MCF 10A (cell line): ENCODE data around the gene CACNG7. TPM values are rescaled to one million over a fixed set of nuclear protein-coding genes. Genes with fewer than 3 reads are reported as not detected.
A peak's percentile ranks its signal among the peaks of the same experiment; 100 is the strongest.

Experiments
- BruUV-seq: library from RNA; stranded (reverse); fragments of 400-500 nt; replicated peaks from 2 replicates; lab custom pipeline; 2021; lab: Mats Ljungman, UMichigan
- CTCF ChIA-PET: fragments of 300-600 bp; sonication (Branson Sonifier 250); formaldehyde crosslinking; extraction: SDS; loops from one replicate; lab custom pipeline; 2021; ENCODE audit warnings: antibody characterized with exemption, inconsistent platforms; lab: Yijun Ruan, JAX
- POLR2A ChIA-PET: fragments of 300-600, 350-650 bp; sonication (Branson Sonifier 250); formaldehyde crosslinking; extraction: SDS; loops from one replicate; lab custom pipeline; 2020; ENCODE audit warnings: antibody characterized with exemption, inconsistent platforms; lab: Yijun Ruan, JAX
- DNase-seq: peaks from one replicate; pipeline ENCODE4 v3.0.0-alpha.2; 2018; ENCODE audit not compliant: unreplicated experiment
- H3K27ac Mint-ChIP-seq: one replicate; pipeline ENCODE4 v1.8.0; 2022; ENCODE audit warnings: mild to moderate bottlenecking, low read depth, mixed read lengths; ENCODE audit not compliant: unreplicated experiment
- H3K27me3 Mint-ChIP-seq: one replicate; pipeline ENCODE4 v1.8.0; 2022; ENCODE audit warnings: mixed read lengths; ENCODE audit not compliant: insufficient read depth, unreplicated experiment
- H3K36me3 Mint-ChIP-seq: one replicate; pipeline ENCODE4 v1.8.0; 2022; ENCODE audit warnings: mild to moderate bottlenecking, moderate library complexity, mixed read lengths; ENCODE audit not compliant: insufficient read depth, unreplicated experiment
- H3K4me1 Mint-ChIP-seq: one replicate; pipeline ENCODE4 v1.8.0; 2022; ENCODE audit warnings: mixed read lengths; ENCODE audit not compliant: insufficient read depth, unreplicated experiment
- H3K4me3 Mint-ChIP-seq: one replicate; pipeline ENCODE4 v1.8.0; 2022; ENCODE audit warnings: mild to moderate bottlenecking, moderate library complexity, mixed read lengths; ENCODE audit not compliant: unreplicated experiment
- H3K9me3 Mint-ChIP-seq: one replicate; pipeline ENCODE4 v1.8.0; 2022; ENCODE audit warnings: mixed read lengths; ENCODE audit not compliant: unreplicated experiment
- CTCF ChIP-seq: fragments of 200-600 bp; IDR thresholded peaks from one replicate; pipeline ENCODE4 v1.8.0; 2022; ENCODE audit warnings: antibody characterized with exemption, mild to moderate bottlenecking; ENCODE audit not compliant: unreplicated experiment
- intact Hi-C: fragments of 100-400 bp; cut with micrococcal nuclease; formaldehyde crosslinking; loops from 2 replicates; pipeline ENCODE4 v1.14.1; 2022
- total RNA-seq: library from RNA; stranded (reverse); gene quantifications from 2 replicates; pipeline ENCODE4 v1.2.3, GENCODE V29; 2022

Gene CACNG7
- total RNA-seq, 1 experiment from 2014 or later, result not detected

- H3K4me3 Mint-ChIP-seq, result no peak overlapping the region
- intact Hi-C loops, result no loop called here
- no peak overlapping the region for H3K27ac Mint-ChIP-seq
- ChIA-PET POLR2A (no interaction called here), CTCF (interaction anchor here (0.6 to 2.1 kb wide), 2 partner anchors 59 to 123 kb away, joined by 4 to 7 read pairs; no protein-coding TSS in a partner anchor)
- TF ChIP-seq CTCF, result no peak
- BruUV-seq, result no TSS peak
- peaks cover 28% of the 10 kb centered on the region for H3K27me3 Mint-ChIP-seq
- peaks cover 6% of the 10 kb centered on the region for H3K36me3 Mint-ChIP-seq
- DNase-seq, result no peak
- H3K9me3 Mint-ChIP-seq, result no peaks in the 10 kb centered on the region
- no peaks in the 10 kb centered on the region for H3K4me1 Mint-ChIP-seq
These were observed 8.8 kb upstream of the CACNG7 start for GRCh38 chr19:53900191-53900860.

- Mint-ChIP-seq H3K27me3 (peaks cover 46% of the 10 kb centered on the region), H3K4me3 (no peak overlapping the region), H3K36me3 (no peaks in the 10 kb centered on the region), H3K27ac (no peak overlapping the region), H3K9me3 (no peaks in the 10 kb centered on the region), H3K4me1 (no peaks in the 10 kb centered on the region)
- DNase-seq, result peak; percentile 69
- intact Hi-C loops, result no loop called here
- no TSS peak for BruUV-seq
- CTCF ChIA-PET, result interaction anchor here (0.7 to 1.2 kb wide), 3 partner anchors 118 to 190 kb away, joined by 4 to 5 read pairs (median 4); no protein-coding TSS in a partner anchor
- POLR2A ChIA-PET, result no interaction called here
- TF ChIP-seq CTCF, result no peak
These were observed 5.9 kb upstream of the CACNG7 start for GRCh38 chr19:53903055-53903680.

- BruUV-seq, result no TSS peak
- Mint-ChIP-seq H3K36me3 (no peaks in the 10 kb centered on the region), H3K9me3 (no peaks in the 10 kb centered on the region), H3K4me1 (peaks cover 7% of the 10 kb centered on the region), H3K27ac (no peak overlapping the region), H3K27me3 (peaks cover 63% of the 10 kb centered on the region), H3K4me3 (no peak overlapping the region)
- ChIA-PET CTCF (interaction anchor here (0.7 to 1.1 kb wide), 5 partner anchors 110 to 1091 kb away, joined by 3 to 5 read pairs (median 3); no protein-coding TSS in a partner anchor), POLR2A (no interaction called here)
- intact Hi-C loops, result loop anchor here (5.0 kb wide), 1 partner anchor 63 kb away; no protein-coding TSS in a partner anchor
- no peak for TF ChIP-seq CTCF
- no peak for DNase-seq
These were observed 4.2 kb upstream of the CACNG7 start for GRCh38 chr19:53904909-53905308.

- Mint-ChIP-seq H3K27ac (no peak overlapping the region), H3K36me3 (peaks cover 6% of the 10 kb centered on the region), H3K4me1 (peaks cover 7% of the 10 kb centered on the region), H3K4me3 (no peak overlapping the region), H3K9me3 (no peaks in the 10 kb centered on the region), H3K27me3 (peaks cover 72% of the 10 kb centered on the region)
- DNase-seq, result no peak
- POLR2A ChIA-PET, result no interaction called here
- intact Hi-C loops, result loop anchor here (5.0 kb wide), 1 partner anchor 63 kb away; no protein-coding TSS in a partner anchor
- TF ChIP-seq CTCF, result no peak
- CTCF ChIA-PET, result interaction anchor here (0.5 to 1.6 kb wide), 6 partner anchors 22 to 175 kb away, joined by 3 to 5 read pairs (median 4); no protein-coding TSS in a partner anchor
- no TSS peak for BruUV-seq
These were observed 3.3 kb upstream of the CACNG7 start for GRCh38 chr19:53905787-53906186.
